Esophagus (tissue), 2 donors: Measurements from ENCODE around the gene IFIT3. TPM values are rescaled to one million over a fixed set of nuclear protein-coding genes. Genes with fewer than 3 reads are reported as not detected.
"Not testable (repeated sequence)": the region's sequence is repeated elsewhere in the genome, so short reads cannot be mapped to it uniquely, and the experiment has no call there.

Experiments
- H3K27ac ChIP-seq, 2 donors: one replicate each; pipeline ENCODE4 v1.5.1; 2013; ENCODE audit warnings: low read depth in 2 of 2, mild to moderate bottlenecking in 2 of 2, inconsistent platforms in 1 of 2, low read length in 1 of 2, moderate library complexity in 1 of 2
- H3K27me3 ChIP-seq, 2 donors: one replicate each; pipeline ENCODE4 v1.6.1; 2013; ENCODE audit warnings: low read length in 2 of 2, control low read depth in 1 of 2, mild to moderate bottlenecking in 1 of 2; ENCODE audit not compliant: insufficient read depth in 2 of 2, control insufficient read depth in 1 of 2
- H3K36me3 ChIP-seq, 2 donors: one replicate each; pipeline ENCODE4 v1.6.1; 2013; ENCODE audit warnings: low read length in 1 of 2; ENCODE audit not compliant: control insufficient read depth in 2 of 2, insufficient read depth in 2 of 2
- H3K4me1 ChIP-seq, 2 donors: one replicate each; pipeline ENCODE4 v1.6.1; 2013; ENCODE audit warnings: low read length in 1 of 2; ENCODE audit not compliant: control insufficient read depth in 2 of 2, insufficient read depth in 2 of 2
- H3K4me3 ChIP-seq, 2 donors: one replicate each; pipeline ENCODE4 v1.5.1; 2013; ENCODE audit warnings: low read length in 2 of 2, mild to moderate bottlenecking in 2 of 2, low read depth in 1 of 2, moderate library complexity in 1 of 2
- H3K9me3 ChIP-seq, 2 donors: one replicate each; pipeline ENCODE4 v1.6.1; 2013; ENCODE audit warnings: mild to moderate bottlenecking in 2 of 2, low read depth in 1 of 2, low read length in 1 of 2, moderate library complexity in 1 of 2; ENCODE audit not compliant: control insufficient read depth in 2 of 2, insufficient read depth in 1 of 2
- WGBS, 2 donors: extraction: QIAGEN DNeasy Blood & Tissue Kit; methylation state at CpG; one replicate each; pipeline ENCODE4 v1.1.7; 2013; 5-methylcytosine and 5-hydroxymethylcytosine counted together
- polyA plus RNA-seq, 2 donors: library from polyadenylated mRNA; stranded (reverse); fragments of 200-250 nt; gene quantifications; one replicate each; pipeline ENCODE4 v1.2.3, GENCODE V29; 2013
- donor health status: healthy with polysubstance abuse.
- donor health status: Bipolar disorder and iron deficiency.

The IFIT3 gene
- polyA plus RNA-seq, 2 donors: 1.4 to 2.6 TPM

DNA sequence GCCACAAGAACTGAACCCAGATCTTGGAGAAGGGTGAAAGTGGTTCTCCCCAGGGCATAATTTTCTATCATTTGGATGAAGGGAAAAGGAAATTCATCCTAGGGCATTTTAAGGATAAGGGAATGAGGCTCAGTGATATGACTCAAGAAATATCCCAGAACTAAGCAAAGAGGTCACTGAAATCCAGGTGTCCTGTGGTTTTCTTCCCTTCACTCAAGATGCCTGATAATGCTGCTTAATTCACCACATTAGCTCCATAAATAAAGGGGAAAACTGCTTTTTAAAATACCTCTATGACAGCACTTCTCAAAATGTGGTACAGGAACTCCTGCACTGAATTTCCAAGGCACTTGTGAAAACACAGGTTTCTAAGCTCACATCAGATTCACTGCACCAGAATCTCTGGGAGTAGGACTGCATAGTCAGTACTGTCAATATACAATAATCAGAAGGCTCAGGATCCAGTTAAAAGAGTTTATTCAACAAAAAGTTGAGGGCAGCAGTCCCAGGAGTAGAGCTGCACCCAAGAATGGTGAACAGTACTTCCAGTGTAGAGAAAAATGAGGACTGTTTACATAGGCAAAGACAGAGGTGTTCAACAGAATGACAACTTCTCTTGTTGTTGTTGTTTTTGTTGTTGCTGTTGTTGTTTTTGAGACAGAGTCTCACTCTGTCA is 2.9 kb downstream of the IFIT3 start:
- Histone ChIP-seq H3K27ac (no peak overlapping the region), H3K4me3 (no peak overlapping the region), H3K27me3 (no peaks in the 10 kb centered on the region), H3K4me1 (peaks cover 0 to 7% of the 10 kb centered on the region in 2 donors), H3K9me3 (no peaks in the 10 kb centered on the region), H3K36me3 (no peaks in the 10 kb centered on the region)

DNA sequence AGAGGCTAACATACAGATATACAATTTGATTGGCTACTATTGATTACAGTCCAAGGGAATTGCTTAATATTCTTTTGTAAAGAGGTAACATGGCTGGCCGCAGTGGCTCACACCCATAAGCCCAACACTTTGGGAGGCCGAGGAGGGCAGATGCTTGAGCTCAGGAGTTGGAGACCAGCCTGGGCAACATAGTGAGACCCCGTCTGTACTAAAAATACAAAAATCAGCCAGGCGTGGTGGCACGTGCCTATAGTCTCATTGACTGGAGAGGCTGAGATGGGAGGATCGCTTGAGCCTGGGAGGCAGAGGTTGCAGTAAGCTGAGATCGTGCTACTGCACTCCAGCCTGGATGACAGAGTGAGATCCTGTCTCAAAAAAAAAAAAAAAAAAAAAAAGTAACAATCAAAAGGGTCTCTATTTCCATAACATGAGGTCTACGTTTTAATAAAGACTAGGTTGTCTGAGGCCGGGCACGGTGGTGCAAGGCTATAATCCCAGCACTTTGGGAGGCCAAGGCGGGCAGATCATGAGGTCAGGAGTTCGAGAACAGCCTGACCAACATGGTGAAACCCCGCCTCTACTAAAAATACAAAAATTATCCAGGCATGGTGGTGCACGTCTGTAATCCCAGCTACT is 3.8 kb downstream of the IFIT3 start:
- not testable (repeated sequence) for H3K27me3 ChIP-seq, H3K9me3 ChIP-seq, H3K4me1 ChIP-seq, H3K36me3 ChIP-seq, H3K4me3 ChIP-seq
- WGBS, 2 donors: 75 to 78% methylated on average over 14 of the region's 14 CpGs
- peak overlapping the region in 1 of 2 donors; percentile 68 for H3K27ac ChIP-seq

DNA sequence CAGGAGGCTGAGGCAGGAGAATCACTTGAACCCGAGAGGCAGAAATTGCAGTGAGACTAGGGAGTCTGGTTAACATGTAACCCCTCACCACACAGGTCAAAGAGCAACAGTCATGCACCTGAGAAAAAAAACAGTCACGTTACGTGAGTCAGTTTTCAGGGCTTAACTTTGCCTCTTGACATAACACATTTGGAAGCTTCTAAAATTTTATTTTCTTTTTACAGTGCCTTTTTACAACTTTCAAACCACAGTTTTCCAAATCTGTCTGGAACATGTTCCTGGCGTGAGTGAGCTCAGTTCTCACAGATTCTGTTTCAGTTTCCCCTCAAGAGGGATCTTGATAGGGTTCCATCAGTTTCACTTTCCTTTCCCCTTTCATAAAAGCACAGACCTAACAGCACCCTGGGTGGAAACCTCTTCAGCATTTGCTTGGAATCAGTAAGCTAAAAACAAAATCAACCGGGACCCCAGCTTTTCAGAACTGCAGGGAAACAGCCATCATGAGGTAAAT is 4.4 kb downstream of the IFIT3 start:
- no peaks in the 10 kb centered on the region for H3K27me3 ChIP-seq
- H3K4me3 ChIP-seq: peak overlapping the region in 1 of 2 donors; percentile 43
- WGBS, 2 donors: 4 to 7% methylated on average over 5 of the region's 5 CpGs
- H3K27ac ChIP-seq: peak overlapping the region; percentile 35 to 68
- H3K36me3 ChIP-seq: no peaks in the 10 kb centered on the region
- H3K4me1 ChIP-seq: peaks cover 0 to 7% of the 10 kb centered on the region in 2 donors
- no peaks in the 10 kb centered on the region for H3K9me3 ChIP-seq

DNA sequence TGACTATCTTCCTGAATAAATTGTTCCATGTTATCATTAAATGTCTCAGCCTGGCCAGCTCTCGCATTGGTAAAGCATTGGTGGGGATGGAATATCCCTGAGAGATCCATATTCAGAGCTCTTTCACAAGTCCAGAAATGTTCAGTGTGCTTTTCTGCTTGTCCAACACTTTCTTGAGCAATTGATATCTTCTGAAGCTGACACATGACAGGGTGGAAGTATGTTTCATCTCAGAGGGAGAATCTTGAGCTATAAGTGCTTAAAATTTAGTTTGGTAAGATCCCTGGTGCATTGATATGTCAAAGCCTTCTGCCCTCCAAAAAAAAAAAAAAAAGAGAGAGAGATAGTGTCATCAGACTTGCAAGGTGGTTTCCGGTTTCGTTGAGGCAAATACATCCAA is 7.4 kb downstream of the IFIT3 start:
- no peaks in the 10 kb centered on the region for H3K9me3 ChIP-seq
- no peaks in the 10 kb centered on the region for H3K27me3 ChIP-seq
- H3K36me3 ChIP-seq: peaks cover 2% of the 10 kb centered on the region in 2 donors
- H3K27ac ChIP-seq: no peak overlapping the region
- peaks cover 0 to 8% of the 10 kb centered on the region in 2 donors for H3K4me1 ChIP-seq
- H3K4me3 ChIP-seq: no peak overlapping the region
- 88% methylated on average over 3 of the region's 3 CpGs for WGBS, 2 donors

DNA sequence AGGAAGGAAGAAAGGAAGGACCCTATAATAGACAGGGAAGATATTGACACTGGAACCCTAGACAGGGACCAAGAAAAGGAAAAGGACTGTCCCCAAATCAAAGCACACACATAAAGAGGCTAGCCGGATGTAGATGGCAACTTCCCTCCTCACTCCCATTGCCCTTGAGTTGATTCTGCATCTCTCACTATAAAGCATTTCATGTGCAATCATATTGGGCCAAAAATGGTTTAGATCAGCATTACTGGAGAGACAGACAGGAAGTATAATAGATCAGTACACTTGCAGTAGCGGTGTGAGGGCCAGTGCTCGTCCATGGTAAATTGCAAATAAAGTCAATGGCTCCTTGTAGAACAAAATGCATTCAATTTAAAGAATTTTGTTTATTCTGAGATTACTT is 8.4 kb downstream of the IFIT3 start:
- no peak overlapping the region for H3K4me3 ChIP-seq
- H3K27me3 ChIP-seq: no peaks in the 10 kb centered on the region
- H3K4me1 ChIP-seq: peaks cover 0 to 8% of the 10 kb centered on the region in 2 donors
- H3K27ac ChIP-seq: no peak overlapping the region
- H3K36me3 ChIP-seq: peaks cover 2% of the 10 kb centered on the region in 2 donors
- H3K9me3 ChIP-seq: no peaks in the 10 kb centered on the region
- WGBS, 2 donors: 84 to 100% methylated on average over 3 of the region's 3 CpGs

GRCh38 chr10:89337484-89337883 is 9.7 kb downstream of the IFIT3 start:
- WGBS, 2 donors: 75 to 78% methylated on average over 6 of the region's 6 CpGs
- H3K9me3 ChIP-seq: no peaks in the 10 kb centered on the region
- no peak overlapping the region for H3K27ac ChIP-seq
- peaks cover 0 to 8% of the 10 kb centered on the region in 2 donors for H3K4me1 ChIP-seq
- peaks cover 2% of the 10 kb centered on the region in 2 donors for H3K36me3 ChIP-seq
- no peaks in the 10 kb centered on the region for H3K27me3 ChIP-seq
- no peak overlapping the region for H3K4me3 ChIP-seq

DNA sequence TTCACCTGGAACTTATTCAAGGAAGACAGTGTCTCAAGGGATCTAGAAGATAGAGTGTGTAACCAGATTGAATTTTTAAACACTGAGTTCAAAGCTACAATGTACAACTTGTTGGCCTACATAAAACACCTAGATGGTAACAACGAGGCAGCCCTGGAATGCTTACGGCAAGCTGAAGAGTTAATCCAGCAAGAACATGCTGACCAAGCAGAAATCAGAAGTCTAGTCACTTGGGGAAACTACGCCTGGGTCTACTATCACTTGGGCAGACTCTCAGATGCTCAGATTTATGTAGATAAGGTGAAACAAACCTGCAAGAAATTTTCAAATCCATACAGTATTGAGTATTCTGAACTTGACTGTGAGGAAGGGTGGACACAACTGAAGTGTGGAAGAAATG is 10.9 kb downstream of the IFIT3 start:
- H3K4me3 ChIP-seq: no peak overlapping the region
- peaks cover 2% of the 10 kb centered on the region in 2 donors for H3K36me3 ChIP-seq
- no peaks in the 10 kb centered on the region for H3K9me3 ChIP-seq
- 86 to 93% methylated on average over 3 of the region's 3 CpGs for WGBS, 2 donors
- H3K27ac ChIP-seq: no peak overlapping the region
- peaks cover 0 to 6% of the 10 kb centered on the region in 2 donors for H3K4me1 ChIP-seq
- H3K27me3 ChIP-seq: no peaks in the 10 kb centered on the region

GRCh38 chr10:89339875-89340274 is 12.1 kb downstream of the IFIT3 start:
- Histone ChIP-seq H3K36me3 (peaks cover 2% of the 10 kb centered on the region in 2 donors), H3K27me3 (no peaks in the 10 kb centered on the region), H3K4me1 (peaks cover 0 to 2% of the 10 kb centered on the region in 2 donors), H3K9me3 (no peaks in the 10 kb centered on the region), H3K4me3 (no peak overlapping the region), H3K27ac (no peak overlapping the region)
- WGBS, 2 donors: 92 to 99% methylated on average over 4 of the region's 4 CpGs

DNA sequence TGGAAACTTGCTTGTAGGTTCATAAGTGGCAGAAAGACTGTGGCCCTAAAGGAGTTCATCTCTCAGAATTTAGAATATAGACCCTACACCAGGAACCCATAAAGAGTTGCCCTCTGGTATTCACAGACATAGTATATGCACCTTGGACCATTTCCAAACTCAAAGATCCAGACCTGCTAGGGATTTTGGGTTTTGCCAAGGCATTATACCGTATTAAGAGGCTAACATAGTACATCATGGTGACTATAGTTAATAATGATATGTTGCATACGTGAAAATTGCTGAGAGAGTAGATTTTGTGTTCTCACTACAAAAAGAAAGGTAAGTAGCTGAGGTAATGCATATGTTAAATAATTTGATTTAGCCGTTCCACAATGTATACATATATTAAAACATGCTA is 13.9 kb downstream of the IFIT3 start:
- Histone ChIP-seq H3K27ac (no peak overlapping the region), H3K4me1 (peaks cover 1 to 2% of the 10 kb centered on the region in 2 donors), H3K27me3 (no peaks in the 10 kb centered on the region), H3K4me3 (no peak overlapping the region), H3K36me3 (peaks cover 2% of the 10 kb centered on the region in 2 donors), H3K9me3 (no peaks in the 10 kb centered on the region)
- 84 to 87% methylated on average over 3 of the region's 3 CpGs for WGBS, 2 donors
